HG03571 (cell line): ENCODE data around the gene CHD9NB.
"Not testable (repeated sequence)": the region's sequence is repeated elsewhere in the genome, so short reads cannot be mapped to it uniquely, and the experiment has no call there.

Experiments
- ATAC-seq: cut with Tn5 transposase; IDR thresholded peaks from one replicate; pipeline ENCODE4 v1.9.1; 2021; ENCODE audit not compliant: unreplicated experiment

The CHD9NB gene

DNA sequence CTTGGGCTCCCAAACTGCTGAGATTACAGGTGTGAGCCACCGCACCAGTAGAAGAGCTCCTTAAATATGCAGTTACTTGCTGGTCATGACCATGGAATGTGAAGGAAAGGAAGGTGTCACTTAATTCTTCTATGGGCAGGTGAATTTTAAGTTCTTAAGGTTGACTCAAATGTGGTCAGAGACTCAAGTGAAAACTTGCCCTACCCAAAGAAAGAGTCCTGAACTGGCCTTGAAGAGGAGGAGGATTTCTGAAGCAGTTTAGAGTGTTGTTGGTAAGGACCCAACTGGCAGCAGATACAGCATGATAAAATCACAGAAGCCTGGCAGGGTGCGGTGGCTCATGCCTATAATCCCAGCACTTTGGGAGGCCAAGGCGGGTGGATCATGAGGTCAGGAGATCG, 31.4 kb upstream of the CHD9NB start:
- ATAC-seq: no peak

DNA sequence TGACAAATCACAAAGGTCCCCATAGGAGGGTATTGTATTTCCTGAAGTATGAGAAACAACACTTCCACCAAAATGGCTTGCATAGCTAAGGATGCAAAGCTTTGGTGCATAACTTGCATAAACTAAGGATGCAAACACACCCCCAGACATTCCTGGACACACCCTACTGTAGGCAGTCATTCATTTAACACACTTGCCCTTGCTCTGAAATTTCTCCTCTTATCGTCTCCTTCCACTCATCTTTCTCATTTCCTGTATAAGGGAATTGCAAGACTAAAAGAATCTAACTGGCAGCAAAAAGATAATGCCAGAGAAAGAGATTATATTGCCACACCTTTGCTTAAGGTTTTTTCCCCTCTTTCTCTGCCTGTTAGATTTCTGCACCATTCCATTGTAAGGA, 30.4 kb upstream of the CHD9NB start:
- no peak for ATAC-seq

DNA sequence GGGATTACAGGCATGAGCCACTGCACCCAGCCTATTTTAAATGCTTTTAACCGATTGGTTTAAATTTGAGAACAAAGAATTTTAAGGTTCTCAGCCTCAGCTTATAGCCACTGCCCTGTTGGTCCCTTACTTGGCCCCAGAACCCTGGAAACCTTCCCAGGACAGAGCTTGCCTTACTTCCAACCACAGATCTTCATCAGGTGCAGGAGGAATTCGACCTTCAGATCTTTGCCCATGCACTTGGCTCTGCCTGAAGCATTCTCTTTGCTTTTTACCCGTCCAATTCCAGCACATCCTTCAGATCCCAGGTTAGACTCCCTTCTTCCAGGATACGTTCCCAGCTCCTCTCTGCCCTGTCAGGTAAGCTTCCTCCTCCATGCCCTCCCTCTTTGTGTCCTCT, 29.8 kb upstream of the CHD9NB start:
- no peak for ATAC-seq

DNA sequence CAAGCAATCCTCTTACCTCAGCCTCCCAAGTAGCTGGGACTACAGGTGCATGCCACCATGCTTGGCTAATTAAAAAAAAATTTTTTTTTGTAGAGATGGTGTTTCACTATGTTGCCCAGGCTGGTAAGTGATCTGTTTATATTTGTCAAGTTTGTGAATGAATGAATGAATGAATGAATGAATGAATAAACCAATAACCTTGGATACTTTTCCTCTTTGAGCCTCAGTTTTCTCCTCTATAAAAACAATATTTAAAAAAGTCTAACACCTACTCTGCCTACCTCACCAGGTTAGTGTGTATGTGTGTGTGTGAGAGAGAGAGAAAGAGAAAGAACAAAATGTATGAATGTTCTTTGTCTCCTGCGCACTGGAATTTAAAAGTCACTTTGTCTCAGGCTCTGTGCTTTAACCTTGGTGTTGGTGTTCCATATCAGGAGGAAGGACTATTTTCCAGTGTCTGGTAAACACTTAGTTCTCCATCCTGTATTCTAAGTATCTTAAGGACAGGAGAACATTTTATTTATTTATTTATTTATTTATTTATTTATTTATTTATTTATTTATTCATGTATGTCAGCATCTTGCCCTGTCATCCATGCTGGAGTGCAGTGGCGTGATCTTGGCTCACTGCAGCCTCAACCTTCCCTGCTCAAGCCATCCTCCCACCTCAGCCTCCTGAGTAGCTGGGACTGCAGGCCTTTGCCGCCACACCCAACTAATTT, 29.1 kb upstream of the CHD9NB start:
- ATAC-seq: no peak

DNA sequence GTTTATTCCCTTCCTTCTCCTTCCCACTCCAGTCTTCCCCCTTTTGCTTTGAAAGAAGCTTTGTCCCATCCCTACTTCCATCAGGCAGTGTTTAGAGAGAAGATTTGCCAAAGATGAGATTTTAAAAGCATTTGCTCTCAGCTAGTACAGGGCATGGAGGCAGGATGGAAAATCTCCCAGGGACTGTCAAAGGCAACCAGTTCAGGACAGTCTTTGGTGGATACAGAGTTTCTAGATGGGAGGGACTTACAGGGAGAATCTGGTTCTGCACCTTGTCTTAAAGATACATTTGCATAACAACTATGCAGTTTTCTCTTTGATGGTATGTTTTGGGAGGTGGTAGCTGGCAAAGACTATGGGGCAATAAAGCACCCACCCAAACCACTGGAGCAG, 28.3 kb upstream of the CHD9NB start:
- no peak for ATAC-seq

DNA sequence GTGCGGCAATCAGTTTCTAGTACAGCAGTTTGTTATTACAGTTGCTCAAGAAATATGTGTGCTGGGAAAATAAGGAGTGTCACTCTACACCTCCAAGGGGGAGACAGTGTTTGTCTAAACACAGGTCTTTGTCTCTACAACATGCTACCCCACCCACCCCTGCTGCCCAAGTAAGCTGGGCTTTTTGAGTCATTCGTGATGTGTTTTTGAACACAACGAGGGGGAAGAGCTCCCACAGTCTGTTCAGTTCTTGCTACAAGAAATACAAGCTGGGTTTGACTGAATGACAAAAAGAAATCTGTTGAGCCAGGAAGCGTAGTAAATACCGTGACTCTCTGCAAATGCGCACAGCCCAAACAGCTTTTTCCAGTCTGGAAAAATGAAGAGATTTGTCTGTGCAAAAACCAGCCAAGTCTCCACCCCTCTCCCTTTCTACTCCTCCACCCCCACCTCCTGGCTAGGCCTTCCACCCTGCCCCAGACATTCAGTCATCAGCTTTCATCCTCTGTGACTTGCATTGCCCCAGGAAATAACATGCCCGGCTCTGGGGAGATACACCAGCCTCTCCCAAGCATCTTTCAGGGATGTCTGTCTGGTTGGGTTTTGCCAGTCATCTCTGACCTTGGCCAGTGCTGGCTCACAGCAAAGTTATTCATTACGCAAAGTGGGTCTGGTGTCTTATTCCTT, 27.8 kb upstream of the CHD9NB start:
- ATAC-seq: no peak

DNA sequence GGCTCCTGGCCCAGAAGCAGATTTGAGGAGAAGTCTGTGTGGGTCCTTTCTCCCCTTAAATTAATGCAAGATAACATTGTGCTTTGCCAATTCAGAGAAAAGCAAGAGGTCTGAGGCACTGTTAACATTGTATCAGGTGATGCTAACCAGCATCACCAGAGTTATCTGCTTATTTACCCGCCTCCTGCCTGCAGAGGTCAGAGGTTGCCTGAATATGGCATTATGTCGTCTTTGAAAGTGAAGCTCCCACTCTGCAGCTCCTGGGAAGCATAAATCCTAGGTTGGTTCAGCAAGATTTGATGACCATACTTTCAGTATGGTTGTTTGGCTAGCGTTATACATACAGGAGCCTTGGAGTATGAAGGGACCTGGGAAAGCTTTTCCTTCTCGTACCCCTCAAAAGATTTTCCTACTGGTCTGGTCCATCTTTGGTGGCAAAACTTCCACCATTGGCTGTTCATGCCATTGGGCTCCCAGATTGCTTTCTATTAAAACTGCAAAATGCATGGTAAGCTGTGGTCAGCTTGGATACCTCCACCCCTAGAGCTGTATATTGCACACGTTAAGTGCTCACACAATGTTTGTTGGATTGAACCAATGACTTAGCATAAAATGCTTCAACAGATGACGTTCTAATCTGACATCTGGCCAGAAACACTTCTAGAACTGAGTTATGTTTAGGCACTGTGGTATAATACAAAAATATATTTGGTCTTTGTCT, 26.2 kb upstream of the CHD9NB start:
- ATAC-seq: no peak

DNA sequence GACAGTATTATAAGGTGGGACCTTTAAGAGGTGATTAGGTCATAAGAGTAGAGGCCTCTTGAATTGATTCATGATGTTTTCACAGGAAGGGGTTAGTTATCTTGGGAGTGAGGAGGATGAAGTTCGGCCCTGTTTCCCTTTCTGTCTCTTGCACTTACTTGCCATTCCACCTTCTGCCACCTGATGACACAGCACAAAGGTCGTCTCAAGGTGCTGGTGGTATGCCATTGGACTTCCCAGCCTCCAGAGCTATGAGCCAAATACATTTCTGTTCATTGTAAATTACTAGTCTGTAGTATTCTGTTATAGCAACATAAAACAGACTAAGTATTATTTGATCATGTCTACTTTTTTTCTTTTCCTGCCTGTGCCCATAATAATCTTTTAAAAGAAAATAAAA, 25.6 kb upstream of the CHD9NB start:
- ATAC-seq: no peak

DNA sequence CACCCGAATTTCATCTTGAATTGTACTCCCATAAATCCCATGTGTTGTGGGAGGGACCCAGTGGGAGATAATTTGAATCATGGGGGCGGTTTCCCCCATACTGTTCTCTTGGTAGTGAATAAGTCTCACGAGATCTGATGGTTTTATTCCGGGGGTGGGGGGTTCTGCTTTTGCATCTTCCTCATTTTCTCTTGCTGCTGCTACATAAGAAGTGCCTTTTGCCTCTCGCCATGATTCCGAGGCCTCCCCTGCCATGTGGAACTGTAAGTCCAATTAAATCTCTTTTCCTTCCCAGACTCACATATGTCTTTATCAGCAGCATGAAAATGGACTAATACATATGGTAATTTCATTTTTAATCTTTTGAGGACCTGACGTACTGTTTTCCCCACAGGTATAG, 22.8 kb upstream of the CHD9NB start:
- not testable (repeated sequence) for ATAC-seq

DNA sequence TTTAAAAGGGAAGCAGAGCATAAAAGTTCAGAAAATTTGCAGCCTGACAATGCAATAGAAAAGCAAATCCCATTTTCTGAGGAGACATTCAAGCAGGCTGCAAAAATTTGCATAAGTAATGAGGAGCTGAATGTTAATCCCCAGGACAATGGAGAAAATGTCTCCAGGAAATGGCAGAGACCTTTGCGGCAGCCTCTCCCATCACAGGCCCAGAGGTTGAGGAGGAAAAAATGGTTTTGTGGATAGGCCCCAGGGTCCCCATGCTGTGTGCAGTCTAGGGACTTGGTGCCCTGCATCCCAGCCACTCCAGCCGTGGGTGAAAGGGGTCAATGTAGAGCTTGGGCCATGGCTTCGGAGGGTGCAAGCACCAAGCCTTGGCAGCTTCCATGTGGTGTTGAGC, 21.6 kb upstream of the CHD9NB start:
- not testable (repeated sequence) for ATAC-seq

DNA sequence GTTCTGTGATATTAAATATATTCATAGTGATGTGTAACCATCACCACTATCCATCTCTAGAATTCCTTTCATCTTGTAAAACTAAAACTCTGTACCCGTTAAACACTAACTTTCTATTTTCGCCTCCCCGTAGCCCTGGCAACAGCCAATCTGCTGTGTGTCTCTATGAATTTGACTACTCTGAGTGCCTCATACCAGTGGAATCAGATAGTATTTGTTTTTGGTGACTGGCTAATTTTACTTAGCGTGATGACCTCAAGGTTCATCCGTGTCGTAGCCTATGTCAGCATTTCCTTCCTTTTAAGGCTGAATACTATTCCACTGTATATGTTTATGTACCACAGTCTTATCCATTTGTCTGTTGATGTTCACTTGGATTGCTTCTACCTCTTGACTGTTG, 20.3 kb upstream of the CHD9NB start:
- no peak for ATAC-seq

DNA sequence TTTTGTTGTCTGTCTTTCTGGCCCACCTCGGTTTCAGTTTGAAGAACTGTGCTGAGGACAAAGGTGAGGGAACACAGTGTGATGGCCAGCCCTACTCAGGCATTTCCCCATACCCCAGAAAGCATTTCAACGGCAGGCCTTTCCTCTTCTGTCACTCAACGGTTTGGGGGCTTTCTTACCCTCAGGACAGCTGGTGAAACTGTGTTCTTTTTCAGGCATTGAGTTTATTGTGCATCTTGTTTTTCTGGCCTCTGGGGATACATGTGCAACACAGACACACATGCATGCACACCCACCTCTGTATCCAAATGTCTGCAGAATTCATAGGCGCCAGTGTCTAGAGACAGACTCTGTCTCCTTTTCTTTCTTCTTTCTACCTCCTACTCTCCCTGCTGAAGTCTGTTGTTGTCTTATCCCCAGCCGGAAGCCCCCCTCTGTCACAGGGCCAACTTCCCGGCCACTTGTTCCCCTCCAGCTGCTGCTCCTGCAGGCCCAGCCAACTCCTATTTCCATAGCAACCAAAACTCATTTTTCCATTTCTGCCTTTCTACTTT, 19.1 kb upstream of the CHD9NB start:
- peak; percentile 46 for ATAC-seq

DNA sequence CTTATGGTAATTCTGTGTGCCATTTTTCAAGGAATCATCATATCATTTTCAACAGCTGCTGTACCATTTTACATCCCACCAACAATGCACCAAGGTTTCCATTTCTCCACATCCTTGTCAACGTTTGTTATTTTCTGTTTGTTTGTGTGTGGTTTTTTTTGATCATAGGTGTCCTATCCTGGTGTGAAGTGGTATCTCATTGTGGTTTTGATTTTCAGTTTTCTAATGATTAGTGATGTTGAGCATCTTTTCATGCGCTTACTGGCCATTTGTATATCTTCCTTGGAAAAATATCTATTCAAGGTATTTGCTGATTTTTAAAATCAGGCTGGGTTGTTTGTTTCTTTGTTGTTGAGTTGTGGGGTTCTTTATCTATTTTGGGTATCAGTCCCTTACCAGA, 17.1 kb upstream of the CHD9NB start:
- no peak for ATAC-seq

DNA sequence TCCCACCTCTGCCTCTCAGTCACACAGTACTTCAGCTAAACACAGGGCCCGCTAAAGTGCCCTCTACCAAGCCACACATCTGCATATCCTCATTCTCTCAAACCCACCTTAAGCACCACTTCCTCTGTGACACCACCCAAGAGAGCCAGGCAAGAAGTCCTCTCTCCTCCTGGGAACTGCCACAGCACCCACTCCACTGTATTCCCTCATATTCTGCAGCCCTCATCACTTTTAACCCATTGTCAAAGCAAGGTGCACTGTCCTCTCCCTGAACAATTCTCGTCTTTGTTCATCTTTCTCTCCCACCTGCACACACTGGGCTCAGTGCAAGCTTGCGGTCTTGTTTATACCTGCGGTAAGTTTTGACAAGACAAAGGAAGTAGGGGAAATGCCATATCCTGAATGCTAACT, 15.7 kb upstream of the CHD9NB start:
- ATAC-seq: peak; percentile 58

DNA sequence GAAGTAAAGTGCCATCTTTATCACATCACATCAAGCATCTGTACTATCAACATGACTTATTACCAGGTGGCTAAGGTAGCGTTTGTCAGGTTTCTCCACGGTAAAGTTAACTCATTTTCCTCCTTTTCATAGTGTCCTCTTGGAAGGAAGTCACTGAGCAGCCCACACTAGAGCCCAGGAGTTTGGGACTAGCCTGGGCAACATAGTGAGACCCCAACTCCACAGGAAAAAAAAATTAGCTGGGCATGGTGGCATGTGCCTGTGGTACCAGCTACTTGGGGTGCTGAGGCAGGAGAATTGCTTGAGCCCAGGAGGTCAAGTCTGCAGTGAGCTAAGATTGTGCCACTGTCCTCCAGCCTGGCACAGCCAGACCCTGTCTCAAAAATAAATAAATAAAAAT, 15.0 kb upstream of the CHD9NB start:
- no peak for ATAC-seq

DNA sequence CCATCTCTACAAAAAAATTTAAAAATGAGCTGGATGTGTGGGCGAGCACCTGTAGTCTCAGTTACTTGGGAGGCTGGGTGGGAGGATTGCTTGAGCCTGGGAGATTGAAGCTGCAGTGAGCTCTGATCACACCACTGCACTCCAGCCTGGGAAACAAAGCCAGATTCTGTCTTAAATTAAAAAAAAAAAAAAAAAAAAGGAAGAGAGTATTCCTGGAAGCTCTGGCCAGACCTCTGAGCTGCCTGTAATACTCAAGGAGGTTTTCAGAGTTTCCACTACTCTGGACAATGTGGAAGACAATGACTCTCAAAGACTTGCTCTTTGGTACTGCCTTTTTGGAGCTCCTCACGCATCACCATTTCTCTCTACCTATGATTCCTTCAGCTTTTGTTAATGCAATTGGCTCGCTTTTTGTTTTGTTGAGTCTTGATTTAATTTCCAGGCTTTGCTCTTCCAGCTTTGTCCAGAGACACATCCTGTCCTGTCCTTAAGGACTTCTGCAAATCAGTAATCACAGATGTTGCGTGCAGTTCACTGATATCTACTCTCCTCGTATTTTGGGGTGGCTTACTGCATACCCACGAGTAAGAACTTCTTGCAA, 12.9 kb upstream of the CHD9NB start:
- no peak for ATAC-seq

DNA sequence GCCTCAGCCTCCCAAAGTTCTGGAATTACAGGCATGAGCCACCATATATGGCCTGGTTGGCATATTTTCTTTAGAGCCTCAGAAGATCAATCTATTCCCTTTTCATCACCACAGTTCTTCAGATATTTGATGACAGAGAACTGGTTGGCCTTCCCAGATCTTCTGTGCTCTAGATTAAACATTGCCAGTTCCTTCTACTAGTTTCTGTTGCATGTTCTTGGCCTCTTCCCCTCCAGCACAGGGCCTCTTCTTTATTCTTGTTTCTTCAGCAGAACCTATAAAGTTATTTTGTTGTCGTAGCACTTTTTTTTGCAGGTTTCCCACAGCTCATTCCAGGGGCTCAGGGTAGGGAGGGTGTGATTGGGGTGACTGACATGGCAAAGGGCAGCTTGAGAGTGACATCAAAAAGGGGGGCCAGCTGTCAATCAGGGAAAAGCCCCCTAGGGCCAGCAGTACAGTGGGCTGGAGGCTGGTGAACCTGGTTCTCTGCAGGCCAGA, 11.4 kb upstream of the CHD9NB start:
- ATAC-seq: no peak

DNA sequence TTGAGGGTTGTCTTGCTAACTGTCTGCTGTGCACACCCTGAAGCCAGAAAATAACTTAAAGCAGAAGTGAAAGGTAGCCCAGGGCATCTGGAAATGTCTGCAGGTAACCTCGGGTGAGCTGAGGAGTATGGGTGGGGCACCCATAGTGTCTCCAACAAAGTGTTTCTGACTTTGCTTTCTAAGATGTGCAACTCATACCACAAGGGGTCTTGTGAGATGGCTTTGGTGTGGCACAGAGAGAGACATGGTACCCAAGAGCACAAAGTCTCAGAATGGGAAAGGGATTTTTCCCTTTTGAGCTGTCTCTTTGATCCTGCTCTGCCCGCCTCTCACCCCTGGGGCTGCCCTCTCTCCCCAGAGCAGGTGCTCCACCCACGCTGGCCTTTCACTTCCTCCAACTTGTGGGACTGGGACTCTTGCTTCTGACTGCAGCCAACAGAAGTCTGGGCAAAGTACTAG, 9.0 kb upstream of the CHD9NB start:
- peak; percentile 89 for ATAC-seq

DNA sequence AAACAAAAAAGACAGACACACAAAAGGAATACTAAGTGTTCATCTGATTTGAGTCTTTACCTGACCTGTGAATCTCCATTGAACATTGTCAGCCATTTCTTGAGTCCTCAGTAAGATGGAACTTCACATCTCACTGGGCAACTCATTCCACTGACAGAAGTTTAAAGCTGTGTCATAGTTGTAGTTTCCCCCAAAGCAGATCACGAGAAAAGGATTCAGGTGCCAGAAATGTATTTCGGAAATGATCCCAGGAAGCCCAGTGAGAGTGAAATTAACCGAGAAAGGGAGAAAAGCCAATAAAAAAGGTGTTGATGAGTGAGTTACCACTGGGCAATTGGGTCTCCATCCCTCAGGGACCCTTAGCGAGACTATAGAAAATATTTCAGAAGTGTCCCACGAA, 8.6 kb upstream of the CHD9NB start:
- ATAC-seq: no peak

DNA sequence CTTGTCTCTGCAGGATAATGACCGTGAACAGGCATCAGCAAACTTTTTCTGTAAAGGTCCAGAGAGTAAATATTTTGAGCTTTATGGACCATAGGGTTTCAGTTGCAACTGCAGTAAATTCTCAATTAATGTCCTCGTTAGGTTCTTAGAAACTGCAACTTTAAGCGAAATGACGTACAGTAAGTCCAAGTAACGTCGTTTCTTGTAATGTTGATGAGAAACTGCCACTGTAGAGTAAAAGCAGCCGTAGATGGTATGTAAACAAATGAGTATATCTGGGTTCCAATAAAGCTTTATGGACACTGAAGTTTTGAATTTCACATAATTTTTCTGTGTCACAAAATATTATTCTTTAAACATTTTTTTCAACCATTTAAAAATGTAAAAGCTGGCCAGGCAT, 7.0 kb upstream of the CHD9NB start:
- no peak for ATAC-seq

DNA sequence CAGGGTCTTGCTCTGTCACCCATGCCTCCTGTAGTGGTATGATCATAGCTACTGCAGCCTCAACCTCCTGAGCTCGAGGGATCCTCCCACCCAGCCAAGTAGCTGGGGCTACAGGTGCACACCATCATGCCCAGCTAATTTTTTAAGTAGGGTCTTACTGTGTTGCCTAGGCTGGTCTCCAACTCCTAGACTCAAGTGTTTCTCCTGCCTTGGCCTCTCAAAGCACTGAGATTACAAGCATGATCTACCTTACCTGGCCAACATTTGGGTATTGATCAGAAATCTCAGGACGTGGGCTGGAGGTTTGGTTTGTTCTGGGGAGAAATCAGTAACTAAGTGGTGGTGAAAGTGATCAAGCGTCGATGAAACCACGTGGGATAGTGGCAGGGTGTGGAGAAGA, 6.2 kb upstream of the CHD9NB start:
- ATAC-seq: no peak
